GM21825 (cell line): ENCODE measurements around the gene BCOR.
A peak's percentile ranks its signal among the peaks of the same experiment; 100 is the strongest.

Experiments used
- ATAC-seq: cut with Tn5 transposase; IDR thresholded peaks from one replicate; pipeline ENCODE4 v1.9.1; 2021; ENCODE audit warnings: mild to moderate bottlenecking, moderate library complexity; ENCODE audit not compliant: unreplicated experiment

Gene BCOR

DNA sequence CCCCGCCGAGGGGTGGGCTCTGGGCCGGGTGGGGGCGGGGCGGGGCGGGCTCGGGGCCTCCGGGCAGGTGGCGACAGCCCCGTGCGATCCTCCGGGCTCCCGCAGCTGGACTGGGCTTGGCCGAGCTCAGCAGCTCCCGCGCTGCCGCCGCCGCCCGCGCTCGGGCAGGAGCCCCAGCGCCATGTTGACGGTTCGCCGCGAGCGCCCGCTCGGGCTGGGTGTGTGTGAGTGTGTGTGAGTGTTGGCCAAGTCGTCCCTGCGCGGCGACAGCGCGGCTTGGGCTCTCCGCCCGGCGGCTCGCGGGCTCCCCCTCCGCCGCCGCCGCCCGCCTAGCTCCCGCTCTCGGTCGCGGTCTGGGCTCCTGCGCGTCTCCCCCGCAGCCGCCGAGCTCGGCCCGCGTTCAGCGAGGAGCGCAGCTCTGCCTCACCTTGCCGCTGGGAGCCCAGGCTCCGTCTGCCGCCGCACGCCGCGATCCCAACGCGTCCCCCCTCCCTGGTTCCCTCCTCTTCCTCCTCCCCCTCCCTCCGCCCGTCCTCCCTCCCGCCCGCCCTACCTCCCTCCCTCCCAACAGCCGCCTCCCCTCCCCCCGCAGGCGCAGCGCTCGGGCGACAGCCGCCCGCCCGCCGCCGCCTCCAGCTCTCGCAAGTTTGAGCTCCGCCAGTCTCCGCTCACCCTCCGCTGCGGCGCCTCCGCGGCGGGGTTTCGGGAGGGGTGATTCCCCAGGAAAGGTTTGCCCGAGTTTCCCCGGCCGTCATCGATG, at the start of gene BCOR:
Gene BCOR, minus strand, starts transcription at position 455 of the 760 bp plus-strand sequence. CDS start 20,029 bp downstream, outside the sequence.
- ATAC-seq: peak; percentile 18

DNA sequence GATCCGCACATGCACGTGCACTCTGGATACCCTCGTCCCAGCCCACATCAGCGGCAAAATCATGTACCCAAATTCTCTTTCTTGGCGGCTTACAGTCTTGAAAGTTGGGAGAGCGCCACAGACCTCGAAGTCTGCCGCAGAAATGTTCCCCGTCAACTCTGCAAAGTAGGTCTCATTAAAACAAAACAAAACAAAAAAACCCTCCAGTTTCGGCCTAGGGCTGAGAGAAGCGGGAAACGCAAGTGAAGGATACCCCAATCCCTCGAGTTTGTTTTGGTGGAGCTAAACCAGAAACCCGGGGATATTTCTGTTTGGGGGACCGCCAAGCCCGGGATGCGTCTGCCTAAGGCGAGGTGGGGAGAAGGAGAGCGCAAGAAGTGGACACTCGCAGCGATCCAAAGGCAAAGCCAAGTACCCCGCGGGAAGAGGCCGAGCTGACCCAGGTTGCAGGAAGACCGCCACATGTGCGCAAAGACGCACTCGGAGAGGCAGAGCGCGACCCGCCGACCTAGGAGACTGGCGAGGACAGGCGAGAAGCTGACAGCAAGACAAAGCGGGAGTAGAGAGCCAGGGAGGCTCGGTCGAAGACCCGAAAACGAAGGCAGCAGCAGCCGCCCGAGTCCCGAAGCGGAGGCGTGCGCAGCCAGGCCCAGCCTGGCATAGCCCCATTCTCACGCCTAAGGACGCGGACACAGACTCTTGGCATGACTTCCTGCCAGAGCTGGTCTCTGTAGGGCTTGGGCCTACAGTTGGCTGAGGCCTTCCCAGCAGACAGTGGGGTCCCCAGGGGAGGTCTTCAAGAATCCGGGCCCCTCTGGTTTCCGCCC, 49.6 kb upstream of the BCOR start:
- no peak for ATAC-seq

DNA sequence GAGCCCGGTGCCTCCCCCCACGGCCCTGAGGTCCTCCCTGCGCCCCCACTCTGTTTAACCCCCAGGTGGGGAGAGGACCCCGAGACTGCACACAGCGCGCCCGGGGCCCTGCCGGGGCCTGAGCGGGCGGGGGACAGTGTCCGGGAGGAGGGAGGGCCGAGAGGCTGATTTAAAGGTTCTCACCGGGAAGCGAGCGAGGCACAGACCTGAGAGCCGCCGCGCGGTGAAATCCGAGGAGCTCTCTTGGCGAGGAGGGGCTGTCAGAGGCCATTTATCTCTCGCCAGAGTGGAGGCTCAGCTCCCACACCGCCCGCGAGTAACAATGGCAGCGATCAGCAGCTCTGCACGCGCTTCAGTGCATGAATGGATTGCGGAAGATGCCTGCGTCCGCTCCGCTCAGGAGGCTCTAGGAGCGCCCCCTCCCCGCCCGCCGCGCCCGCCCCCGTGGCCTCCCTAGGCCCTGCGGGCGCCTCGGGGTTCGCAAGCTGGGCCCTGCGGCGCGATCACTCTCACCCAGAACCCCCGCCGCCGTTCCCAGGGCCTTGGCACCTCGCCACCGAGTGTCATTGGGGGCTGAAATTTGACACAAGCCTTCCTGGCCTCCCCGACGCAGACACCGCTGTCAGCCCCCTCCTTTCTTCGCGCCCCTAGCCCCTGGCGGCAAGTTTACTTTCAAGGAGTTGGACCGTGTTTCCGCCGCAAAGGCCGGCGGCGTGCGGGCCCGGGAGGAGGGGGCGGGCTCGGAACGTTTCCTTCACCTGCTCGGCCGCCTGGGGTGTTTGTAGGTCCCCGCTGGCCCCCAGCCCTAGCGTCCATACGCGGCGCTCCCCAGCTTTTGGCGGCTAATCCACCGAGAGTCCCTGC, 48.7 kb upstream of the BCOR start:
- ATAC-seq: no peak

DNA sequence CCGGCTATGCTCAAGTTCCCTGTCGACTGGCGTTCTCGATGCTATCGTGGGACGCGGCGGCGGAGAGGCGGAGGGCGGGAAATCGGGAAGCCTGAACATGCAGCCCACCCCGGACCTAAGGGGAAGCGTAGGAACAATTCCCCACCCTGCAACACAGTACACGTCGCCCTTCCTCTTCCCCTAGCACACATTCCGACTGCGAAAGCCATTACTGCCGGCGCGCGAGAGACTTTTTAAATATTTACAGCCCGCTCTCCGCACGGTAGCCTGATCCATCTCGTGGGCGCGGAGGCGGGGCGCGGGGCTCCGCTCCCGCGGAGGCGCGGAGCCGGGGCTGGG, 48.1 kb upstream of the BCOR start:
- no peak for ATAC-seq

DNA sequence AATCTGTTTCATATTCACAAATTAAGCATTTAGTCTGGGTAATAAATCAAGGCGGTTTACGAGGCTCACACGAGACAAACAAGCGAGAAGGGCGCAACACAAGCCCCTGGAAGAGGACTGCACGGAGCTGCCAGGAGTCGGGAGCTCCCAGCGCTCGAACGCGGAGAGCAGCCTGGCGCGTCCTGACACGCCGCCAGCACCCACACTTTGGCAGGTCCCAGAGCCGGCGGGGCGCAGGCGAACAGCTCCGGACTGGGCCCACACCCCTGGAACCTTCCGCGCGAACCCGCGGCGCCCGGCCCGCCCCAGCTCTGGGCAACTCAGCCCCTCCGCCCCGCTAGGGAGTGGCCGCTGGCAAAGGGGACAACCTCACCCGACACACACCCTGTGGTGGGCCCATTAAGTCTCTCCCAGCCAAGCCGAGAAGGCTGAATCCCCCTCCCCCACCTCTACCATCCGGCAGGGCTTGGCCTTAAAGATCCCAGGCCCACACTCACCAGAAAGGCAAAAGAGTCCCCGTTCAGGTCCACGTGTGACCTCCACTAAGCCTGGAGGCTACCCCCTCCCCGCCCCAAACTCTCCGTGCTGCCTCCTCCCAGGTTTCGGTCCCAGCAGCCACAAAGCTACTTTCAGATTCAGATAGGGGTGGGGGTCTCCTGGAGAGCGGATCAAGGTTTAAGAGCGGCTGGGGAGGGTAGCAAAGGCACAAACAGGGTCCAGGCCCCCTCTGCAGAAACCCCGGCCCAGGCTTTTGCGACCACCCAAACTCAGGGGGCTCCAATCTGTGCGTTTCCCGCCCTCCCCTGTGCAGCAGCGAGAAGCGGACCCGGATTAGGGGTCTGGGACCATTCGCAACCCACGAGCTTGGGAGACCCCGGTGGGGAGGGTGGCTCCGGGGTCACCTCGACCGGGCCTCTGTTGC, 47.5 kb upstream of the BCOR start:
- ATAC-seq: no peak

DNA sequence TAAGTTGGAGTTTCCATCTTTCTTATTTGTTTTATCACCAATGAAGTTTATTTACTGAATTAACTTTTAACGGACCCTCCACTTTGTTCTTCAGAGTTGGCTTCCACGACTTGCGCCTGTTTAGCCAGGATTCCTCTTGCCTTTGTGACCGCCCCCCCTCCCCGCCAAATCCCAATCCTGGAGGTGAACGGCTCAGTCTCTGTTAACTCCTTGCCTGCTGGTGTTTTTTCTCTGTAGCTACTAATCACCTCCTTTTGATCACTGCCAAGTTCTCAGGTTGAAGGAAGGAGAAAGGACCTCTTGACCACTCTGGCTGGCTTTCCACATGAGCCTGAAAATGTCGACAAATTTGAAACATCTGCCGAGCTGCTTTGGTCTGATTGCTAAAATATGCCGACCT, 46.8 kb upstream of the BCOR start:
- ATAC-seq: no peak

DNA sequence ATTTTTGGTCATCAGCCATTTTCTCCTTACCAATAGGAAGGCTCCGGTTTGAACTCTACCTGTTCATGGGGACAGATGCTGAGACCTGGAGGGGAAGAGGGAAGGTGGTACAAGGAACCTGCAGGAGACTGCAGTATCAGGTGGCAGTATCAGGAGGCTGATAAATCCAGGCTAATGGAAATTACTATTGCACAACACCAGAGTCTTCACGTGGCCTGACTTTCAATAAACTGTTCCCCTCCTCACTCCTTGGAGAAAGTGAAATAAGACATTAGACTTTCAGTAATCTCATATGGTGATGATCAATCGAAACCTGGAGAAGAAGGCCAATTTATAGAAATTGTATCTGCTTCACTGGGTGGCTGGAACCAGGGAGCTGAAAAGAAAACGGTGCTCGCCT, 46.2 kb upstream of the BCOR start:
- ATAC-seq: no peak

DNA sequence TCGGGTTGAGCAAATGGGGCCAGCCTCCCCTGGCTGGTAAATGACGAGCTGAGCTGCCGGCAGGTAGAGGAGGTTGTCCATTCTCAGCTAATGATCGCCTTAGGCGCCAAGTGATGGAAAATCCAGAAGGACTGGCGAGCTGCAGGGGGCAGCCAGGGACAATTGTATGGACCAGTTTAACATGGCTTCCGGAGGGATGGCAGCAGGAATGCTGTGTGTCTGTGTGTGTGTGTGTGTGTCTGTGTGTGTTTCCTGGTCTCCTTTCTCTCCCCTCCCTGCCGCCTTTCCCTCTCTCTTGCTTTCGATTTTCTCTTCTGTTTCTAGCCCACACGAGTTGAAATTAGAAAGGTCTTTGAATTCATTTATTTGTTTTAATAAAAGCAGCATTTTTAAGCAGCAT, 45.2 kb upstream of the BCOR start:
- no peak for ATAC-seq

DNA sequence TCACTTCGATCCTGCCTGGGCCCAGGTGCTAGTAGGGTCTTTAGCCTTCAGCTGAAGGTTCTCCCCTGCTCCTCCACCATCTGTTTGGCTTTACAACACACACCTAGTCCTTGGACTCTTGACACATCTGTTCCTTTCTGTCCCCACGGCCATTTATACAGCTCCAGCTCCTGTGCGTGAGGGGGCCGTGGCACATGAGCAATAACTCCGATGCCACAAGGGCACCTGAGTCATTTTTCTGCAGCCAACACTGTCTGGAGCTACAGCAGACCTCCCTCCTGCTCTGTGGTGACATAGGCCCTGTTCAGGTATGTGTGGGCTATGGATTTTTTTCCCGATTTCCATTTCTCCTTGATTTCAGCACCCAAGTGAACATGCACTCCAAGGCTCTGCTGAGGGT, 44.7 kb upstream of the BCOR start:
- no peak for ATAC-seq

DNA sequence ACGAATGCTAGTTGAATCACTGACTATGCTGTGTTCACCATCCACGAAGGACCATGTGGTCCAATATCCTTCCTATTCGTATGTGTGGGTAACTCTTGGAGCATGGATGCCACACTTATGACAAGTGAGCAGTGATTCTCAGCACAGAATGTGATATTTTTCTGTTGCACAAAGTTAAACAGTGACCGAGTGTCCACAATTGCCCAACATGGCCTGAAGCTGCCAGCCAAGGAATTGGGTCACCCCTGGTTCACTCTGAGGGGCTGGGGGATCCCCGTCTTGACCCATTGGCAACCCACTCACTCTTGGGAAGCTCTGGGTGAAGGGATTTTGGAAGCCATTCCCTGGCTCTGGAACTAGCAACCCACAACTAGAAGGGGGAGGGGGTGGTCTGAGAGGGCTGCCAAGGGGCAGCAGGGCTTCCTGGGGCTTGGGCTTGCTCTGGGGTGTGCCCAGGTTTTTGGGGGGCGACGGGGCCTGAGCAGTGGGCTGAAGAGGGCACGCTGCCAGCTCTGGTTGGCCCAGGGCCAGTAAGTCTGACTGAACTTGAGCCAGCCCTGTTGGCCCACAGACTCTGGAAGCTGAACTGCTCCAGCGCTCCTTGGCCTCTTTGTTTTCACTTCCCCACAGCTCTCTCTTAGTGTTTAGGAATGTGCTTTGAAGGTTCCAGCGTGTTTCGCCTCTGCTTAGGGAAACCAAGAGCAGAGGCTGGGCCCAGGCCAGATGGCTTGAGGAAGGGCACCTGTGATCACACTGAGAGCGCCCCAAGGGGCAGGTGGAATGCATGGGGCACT, 43.1 kb upstream of the BCOR start:
- no peak for ATAC-seq

DNA sequence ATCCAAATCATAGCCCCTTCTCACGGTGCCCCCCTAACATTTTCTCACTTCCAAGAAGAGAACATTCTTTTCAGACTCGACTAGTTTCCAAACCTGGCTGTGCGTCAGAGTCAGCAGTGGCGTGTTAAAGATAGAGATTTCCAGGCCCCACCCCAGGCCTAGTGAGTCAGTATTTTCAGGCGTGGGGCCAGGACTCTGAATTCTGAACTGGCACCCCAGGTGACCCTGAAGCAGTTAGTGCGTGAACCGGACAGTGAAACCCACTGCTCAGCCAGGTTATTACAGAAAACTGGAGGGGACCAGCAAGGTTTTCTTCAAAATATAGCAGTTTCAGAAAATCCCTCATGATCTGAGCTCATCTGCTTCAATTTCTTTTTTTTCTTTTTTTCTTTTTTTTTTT, 35.0 kb upstream of the BCOR start:
- ATAC-seq: no peak

DNA sequence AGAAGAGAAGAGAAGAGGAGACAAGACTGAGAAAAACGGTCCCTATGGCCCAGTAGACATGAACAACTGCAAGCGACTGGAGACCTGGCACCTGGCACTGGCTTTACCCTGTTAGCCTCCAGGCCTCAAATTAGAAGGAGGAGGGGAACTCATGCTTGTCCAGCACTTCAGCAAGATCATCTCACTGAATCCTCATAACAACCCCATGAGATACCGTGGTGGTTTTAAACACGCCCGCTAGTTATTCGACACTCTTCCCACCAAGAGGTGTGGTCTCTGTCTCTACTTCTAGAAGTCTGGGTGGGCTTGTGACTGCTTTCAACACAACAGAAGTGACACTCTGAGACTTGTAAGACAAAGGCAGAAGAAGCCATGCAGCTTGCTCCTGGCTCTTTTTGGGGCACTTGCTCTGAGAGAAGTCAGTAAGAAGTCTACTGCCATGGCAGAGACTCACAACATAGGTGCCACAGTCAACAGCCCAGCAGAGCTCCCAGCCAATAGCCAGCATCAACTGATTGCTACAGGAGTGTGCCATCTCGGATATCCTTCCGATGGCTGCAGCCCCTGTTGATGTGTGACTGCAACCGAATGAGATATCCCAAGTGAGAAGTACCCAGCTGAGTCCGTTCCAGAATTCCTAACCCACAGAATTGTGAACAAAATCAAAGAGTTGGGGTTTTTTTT, 34.0 kb upstream of the BCOR start:
- ATAC-seq: no peak

DNA sequence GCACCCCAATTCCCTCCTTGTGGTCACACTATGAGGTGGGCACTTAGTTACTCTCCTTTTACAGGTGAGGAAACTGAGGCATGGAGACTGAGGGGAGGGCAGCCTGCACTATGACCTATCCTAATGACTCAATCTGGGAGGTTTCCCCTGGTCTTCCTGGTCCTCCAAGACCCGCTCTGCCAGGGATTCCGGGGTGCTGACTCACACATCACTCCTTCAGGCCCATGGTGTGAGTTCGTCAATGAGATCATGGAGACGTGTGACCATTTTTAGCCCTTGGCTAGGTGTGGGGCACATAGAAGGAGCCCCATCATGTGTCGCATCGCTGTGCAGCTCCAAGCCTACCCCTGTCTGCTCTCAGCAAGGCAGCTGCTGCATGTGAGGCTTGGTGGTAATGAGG, 32.4 kb upstream of the BCOR start:
- no peak for ATAC-seq

DNA sequence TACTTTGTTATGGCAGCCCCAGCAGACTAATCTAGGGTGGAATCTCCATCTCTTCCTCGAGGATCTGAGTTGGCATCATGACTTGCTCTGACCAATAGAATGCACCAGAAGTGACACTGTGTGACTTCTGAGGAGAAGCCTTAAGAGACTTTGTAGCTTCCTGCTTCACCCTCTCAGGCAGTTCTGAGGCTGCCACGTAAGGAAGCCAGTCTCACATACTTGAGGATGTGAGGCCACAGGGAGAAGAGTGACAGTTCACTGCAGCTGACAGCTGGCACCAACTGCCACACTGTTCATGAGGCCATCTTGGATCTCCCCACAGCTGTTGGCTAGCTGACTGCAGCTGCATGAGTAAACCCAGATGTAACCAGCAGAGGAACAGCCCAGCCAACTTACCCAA, 29.3 kb upstream of the BCOR start:
- no peak for ATAC-seq

DNA sequence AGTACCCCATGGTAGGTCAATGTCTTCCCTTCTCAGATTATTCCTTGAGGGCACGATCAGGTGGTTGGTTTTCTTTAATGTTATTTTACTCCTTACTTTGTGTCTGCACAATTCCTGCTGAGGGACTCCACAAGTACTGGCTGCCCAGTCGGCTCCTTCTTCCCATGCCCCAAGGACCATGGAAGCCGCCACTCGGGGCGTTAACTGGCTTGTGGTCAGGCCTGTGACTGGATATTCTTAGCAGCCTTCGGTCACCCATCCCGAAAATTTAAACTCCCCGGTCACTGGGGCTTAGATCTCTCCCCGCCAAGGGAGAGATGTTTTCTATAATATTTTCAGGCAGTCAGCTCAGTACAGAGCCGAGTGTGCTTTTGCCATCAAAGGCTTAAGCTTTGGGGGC, 24.7 kb upstream of the BCOR start:
- no peak for ATAC-seq

DNA sequence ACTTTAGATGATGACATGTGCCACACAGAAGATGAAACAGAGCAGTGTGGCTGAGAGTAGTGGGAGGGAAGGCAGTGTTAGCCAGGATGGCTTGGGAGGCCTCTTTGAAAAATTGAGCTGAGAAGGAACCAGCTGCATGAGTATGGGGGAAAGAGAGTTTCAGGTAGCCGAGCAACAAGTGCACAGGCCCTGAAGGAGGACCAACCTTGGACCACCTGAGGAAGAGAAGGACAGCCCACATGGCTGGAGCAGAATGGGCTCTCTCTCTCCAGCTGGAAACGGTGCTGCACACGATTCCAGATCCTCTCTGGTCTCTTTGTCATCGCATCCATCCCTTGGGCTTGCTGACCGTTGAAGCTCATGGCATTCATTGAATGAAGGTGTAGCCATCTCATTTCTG, 23.9 kb upstream of the BCOR start:
- no peak for ATAC-seq

DNA sequence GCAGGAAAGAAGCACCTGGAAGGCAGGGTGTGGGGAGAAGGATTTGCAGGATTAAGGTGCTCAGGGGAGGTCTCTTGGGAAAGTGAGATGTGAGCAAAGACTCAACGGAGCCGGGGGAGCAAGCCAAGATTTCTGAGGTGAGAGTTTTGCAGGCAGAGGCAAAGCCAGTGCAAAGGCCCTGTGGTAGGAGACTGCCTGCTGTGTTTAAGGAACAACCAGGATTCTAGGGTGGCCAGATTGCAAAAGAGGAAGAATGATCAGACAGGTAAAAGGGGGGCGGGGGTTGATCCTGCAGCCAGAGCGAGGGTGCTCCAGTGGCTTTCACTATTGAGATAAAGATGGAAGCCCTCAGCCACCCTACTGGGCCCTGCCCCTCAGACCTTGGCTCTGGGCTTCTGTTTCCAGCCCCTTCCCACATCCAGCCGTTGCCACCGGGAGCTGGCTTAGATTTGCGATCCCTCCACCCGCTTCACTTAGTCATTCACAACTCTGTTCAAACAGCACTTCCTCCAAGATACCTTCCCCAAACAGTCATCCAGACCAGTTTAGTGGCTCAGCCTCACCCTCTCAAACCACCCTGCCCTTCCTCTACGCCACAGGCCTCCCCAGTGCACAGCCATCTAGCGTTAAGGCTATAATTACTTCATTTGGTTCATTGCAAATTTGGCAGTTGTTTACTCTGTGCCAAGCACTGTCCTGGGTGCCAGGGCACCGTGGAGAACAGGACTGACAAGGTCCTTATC, 23.3 kb upstream of the BCOR start:
- ATAC-seq: no peak

DNA sequence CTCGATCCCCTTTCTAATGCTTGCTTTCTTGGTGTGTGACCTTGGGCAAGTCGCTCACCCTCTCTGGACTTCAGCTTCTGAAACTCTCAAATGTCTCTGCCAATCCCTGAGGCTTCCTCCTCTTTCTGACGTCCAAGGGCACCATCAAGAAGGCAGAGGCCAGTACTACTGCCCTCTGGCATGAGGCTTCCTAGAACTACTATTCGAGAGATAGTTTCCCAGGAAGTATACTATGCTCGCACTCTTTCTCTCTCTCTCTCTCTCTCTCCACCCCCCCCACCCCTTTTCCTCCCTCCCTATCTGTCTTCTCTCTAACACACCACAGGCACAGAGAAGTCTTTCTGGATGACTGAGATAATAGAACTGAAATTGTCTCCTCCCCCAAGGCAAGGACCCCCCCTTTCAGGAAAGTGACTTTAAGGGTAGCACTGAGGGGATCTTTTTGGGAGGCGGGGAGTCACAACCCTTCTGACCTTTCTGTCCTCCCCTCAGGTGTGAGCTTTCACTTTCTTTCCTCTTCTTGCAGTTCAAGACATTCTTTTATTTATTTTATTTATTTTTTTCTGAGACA, 20.0 kb upstream of the BCOR start:
- ATAC-seq: no peak
